Stimulated activated naive CD4-positive, alpha-beta T cell (primary cell): ENCODE measurements around the gene OTUD5.

ENCODE experiments used
- DNase-seq, 6 experiments: peaks; one replicate each; lab custom pipeline; 2025; lab: John Stamatoyannopoulos, UW

Gene OTUD5

GRCh38 chrX:48972220-48973164 lies 15.1 kb upstream of the OTUD5 start:
- peak in 2 of 6 experiments; percentile 8 to 15 for DNase-seq

- peak in 1 of 6 experiments; percentile 7 for DNase-seq
Measured at GRCh38 chrX:48971249-48972219, 14.1 kb upstream of the OTUD5 start, which contains the start of gene KCND1. Gene KCND1 (minus strand): TSS chrX:48971844. CDS start chrX:48970271, 1,573 bp downstream.

DNA sequence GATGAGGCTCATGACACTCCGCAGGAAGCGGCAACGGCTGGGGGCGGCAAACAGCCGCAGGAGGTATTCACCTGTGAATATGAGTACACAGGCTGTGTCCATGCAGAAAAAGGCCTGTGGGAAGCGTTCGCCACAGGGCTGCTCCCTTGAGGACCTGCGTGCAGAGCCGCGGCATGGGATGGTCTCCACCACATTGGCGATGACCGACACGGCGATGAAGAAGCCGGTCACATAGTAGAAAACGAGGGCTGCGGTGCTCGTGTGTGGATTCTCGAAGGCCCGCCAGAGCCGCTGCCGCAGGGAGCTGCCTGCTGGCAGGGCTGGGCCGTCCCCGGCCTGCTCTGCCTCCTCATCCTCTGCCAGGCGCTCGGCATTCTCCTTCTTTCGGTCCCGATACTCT lies 12.1 kb upstream of the OTUD5 start:
- no peak for DNase-seq

DNA sequence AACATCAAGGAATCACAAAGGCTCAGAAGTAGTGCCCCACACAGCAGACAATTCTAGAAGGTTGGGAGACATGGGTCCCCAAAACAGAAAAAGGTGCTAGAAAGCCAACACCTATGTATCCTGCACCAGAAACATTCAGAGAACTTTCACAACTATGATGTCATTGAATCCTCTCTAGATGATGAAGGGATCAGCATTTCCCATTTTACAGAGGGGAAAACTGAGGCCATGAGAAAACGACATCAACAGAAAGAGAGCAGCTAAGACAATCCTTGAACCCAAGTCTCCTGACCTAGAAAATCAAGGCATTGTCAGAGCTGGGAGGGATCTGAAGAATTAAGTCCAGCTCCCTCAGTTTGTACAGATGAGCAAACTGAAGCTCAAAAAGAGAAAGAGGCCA lies 11.0 kb upstream of the OTUD5 start:
- DNase-seq: no peak

DNA sequence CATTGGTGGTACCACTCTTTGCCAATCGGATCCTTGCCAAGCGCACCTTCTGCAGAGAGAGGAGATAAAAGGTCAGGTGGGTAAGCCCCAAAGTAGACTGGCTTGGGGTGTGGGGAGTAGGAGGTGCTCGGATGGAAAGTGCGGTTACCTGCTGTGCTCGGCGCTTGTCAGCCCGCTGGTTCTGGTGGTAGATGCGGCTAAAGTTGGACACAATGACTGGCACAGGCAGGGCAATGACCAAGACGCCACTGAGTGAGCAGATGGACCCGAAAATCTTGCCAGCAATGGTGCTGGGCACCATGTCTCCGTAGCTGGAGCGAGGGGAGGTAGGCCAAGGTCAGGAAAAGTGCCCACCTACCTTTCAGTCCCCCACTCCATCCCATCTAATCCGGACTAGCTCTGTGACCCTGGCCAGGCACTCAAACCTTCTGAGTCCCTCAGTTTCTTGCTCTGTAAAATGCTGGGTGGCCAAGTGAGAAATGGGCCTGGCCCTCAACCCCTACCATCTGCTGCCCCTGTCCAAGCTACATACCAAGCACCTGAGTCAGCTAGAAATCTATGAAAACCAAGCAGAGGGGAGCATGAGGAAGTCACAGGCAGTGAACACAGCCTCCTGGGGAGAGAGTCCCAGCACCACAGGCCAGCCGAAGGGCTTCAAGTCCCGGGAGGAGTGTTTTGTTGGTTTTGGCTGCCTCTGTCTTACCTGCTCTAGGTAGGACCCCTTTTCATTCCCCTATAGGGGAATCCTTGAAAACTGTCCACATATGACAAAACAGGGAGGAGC lies 9.6 kb upstream of the OTUD5 start:
- no peak for DNase-seq

DNA sequence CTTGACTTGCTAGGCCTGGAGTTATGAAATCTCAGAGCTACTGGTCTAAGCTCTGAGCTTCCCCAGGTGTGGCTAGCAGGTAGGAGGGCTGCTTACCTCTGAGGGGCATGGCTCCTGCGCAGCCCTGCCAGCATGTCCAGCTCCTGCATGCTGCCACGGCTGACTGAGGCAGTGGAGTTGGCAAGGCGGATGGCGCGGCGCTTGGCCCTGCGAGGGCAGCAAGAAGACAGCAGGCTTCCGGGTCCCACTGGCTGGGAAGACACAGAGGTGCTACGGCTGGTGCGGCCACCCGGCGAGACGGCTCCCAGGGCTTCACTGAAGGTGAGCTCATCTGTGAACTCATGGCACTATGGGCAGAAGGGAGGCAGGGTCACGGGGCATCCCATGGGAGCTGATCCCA lies 8.6 kb upstream of the OTUD5 start:
- no peak for DNase-seq

DNA sequence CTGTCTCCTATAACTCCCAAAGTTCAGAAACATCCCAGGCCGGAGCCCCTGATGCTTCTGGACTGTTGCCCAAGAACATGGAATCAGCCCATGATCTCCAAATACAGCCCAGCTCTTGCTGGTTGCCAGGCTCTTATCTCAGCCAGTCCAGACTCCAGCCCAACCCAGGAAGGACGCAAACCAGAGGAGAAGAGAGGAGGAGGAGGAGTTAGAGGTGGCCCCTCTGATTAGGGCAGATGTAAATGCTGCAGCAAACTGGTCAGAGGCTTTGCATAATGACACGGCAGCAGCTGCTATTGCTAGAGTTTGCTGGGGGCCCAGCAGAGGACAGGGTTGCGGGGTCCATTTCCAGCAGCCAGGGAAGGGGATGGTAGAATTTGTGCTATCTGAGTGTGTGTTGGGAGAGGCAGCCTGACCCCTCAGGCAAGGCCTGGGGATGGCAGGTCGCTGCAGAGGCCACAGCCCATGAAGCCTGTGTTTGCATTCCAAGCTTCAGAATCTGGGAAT lies 4.2 kb upstream of the OTUD5 start:
- DNase-seq: no peak

GRCh38 chrX:48960291-48960690 lies 2.9 kb upstream of the OTUD5 start:
- no peak for DNase-seq

GRCh38 chrX:48958635-48959094 lies 1.3 kb upstream of the OTUD5 start:
- peak in 3 of 6 experiments; percentile 2 to 68 (median 28) for DNase-seq

DNA sequence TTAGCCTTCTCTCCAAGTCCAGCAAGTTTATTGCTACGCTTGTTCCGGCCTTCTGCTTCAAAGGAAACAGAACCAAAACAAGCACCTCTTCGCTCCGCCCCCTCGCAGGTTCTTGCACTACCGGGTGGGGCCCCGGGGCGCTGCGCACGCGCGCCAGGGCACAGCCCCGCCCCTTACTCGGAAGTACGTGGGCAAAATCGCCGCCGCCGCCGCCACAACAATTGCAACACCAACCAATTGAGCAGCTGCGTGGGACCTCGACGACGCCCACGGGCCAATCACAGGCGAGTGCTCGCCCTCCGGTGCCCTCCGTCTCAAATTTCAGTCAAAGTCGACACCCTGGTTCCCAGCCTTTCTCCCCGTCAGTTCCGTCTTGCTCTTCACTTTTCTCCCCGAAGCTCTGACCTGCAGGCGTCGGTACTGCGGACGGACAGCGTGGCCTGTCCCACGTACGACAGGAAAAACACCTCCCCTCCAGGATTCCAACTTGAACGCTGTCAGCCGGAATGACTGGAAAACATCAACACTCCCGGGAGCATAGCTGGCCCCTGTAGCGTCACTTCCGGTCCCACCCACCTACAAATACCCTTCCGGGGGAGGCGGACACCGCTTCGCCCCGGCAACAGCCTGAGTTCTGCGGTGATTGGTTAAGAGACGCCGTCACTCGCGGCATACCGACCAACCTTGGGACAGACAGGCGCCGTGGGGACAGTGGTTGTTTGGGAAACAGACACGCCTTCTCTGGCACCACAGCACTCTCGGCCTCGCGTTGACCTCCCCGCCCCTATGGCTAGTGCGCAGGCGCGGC lies 624 bp upstream of the OTUD5 start:
- DNase-seq: peak; percentile 93 to 98 (median 94)

DNA sequence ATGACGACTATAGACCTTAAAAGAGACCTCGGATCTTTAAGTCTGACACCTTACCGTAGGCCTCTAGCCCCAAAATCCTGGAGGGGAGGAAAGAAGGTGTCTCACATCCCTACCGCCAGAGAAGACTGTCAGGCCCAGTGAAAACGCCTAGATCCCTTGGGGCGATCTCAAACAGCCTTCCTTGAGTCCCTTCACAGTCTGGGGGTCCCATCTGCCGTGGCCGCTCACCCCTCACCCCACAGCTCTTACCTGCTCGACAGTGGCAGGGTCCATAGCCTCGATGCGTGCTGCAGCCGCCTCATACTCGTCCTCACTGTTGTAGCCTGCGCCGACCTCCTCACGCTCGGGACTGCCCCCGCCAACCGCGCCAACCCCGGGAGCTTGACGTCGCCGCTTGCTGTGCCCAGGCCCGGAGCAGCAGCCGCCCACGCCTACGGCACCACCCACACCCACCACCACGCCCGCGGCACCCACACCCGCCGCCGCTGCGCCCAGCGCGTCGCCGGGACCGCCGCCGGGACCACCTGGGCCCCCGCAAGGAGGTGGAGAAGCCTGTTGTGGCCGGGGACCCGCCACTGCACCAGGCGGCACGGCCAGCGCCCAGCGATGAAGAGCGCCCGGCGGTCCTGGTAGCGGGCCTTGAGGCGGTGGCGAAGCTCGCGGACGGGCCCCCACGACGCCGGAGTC lies 536 bp downstream of the OTUD5 start:
- peak in 5 of 6 experiments; percentile 19 to 55 (median 40) for DNase-seq

GRCh38 chrX:48948589-48948988 lies 8.8 kb downstream of the OTUD5 start:
- DNase-seq: no peak

GRCh38 chrX:48945517-48946348 lies 11.7 kb downstream of the OTUD5 start:
- peak; percentile 17 to 63 (median 34) for DNase-seq

GRCh38 chrX:48942895-48943294 lies 14.5 kb downstream of the OTUD5 start:
- no peak for DNase-seq

DNA sequence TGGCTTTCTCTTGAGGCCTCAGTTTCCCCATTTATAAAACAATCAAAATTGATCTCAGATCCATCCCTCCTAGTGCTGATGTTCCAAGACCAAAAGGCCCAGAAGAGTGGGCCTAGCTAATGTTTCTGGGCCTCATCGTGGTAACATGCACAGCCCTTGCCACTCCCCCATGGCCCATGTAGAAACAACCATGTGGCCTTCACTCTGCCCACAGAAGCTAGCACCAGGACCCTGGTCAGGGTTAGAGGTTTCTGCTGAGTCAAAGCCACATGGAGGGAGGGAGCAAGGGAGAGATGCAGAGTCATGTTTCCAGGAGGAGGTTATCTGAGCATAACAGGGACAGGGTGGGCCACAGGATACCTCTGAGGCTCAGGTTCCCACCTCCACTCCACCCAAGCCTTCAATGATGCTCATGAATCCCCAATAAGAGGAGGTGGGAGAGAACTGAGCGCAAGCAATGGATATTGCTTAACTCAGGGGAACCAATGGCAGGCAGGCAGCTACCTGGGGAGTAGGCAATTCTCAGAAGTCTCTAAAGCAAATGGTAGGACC lies 16.9 kb downstream of the OTUD5 start:
- no peak for DNase-seq

GRCh38 chrX:48939524-48940228 lies 17.7 kb downstream of the OTUD5 start:
- DNase-seq: peak in 5 of 6 experiments; percentile 5 to 56 (median 40)

DNA sequence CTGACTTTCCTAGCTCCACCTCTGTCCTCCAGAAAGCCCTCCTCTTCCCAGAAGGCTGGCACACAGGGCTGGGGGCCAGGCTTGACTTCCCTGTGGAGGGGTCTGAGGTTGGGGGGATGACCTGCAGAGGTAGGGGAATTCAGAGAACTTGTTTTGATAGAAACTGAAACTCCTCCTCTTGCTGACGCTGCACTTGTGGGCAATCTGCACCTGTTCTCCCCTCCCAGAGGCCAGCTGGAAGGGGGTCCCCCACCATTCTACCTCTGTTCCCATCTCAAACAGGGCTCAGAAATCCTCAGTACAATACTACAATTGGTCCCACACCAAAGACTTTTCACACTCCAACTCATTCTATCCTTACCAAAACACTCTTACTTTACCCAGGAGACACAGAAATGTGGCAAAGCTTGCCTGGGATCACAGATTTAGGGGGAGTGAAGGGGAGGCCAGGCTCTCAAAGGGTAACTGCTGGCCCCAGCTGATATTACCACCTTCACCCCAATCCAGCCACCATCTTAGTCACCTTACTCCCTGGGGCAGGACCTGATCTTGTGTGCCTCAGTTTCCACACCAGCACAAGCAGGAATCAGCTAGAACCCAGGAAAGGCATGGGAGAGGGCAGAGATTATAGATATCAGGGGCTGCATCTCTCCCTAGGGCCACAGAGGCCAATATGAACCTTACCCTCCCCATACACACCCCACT lies 18.5 kb downstream of the OTUD5 start:
- peak; percentile 43 to 76 (median 64) for DNase-seq
